ENCODE results near the gene BMI1. TPM values are rescaled to one million over a fixed set of nuclear protein-coding genes. Genes with fewer than 3 reads are reported as not detected.
A peak's percentile ranks its signal among the peaks of the same experiment; 100 is the strongest.

BMI1 gene
- total RNA-seq, 1 donor from 2014 or later: 44.7 TPM

- H3K27me3 ChIP-seq: peaks cover 35% of the 10 kb centered on the region
- H3K27ac ChIP-seq: peak overlapping the region; percentile 77
- peaks cover 27% of the 10 kb centered on the region for H3K4me1 ChIP-seq
- peak overlapping the region; percentile 75 to 91 for H3K4me3 ChIP-seq
- DNase-seq (ENCODE audit: extremely low spot score in 2 of 2): no peak
- no peaks in the 10 kb centered on the region for H3K36me3 ChIP-seq
- no peaks in the 10 kb centered on the region for H3K9me3 ChIP-seq
- intact Hi-C loops (cut with DNase I): loop anchor here (5.0 to 10.0 kb wide), 5 partner anchors 88 to 846 kb away; partner anchors contain the start of genes DNAJC1 and MSRB2
- peak in 1 of 2 donors; percentile 15 for TF ChIP-seq POLR2A (IDR thresholded peaks at IDR 0.05)
- TF ChIP-seq POLR2AphosphoS5 (IDR thresholded peaks at IDR 0.05; ENCODE audit: insufficient read depth in 1 of 2, low read depth in 1 of 2): peak; percentile 83 to 96
- TF ChIP-seq CTCF (IDR thresholded peaks at IDR 0.05): no peak
Observed at GRCh38 chr10:22340329-22341189, 19.7 kb downstream of the BMI1 start.

GRCh38 chr10:22341190-22341925 lies 20.5 kb downstream of the BMI1 start:
- peak overlapping the region; percentile 75 to 91 for H3K4me3 ChIP-seq
- DNase-seq (ENCODE audit: extremely low spot score in 2 of 2): no peak
- intact Hi-C loops (cut with DNase I): loop anchor here (5.0 to 10.0 kb wide), 5 partner anchors 89 to 847 kb away; partner anchors contain the start of genes DNAJC1 and MSRB2
- peaks cover 28% of the 10 kb centered on the region for H3K27me3 ChIP-seq
- no peaks in the 10 kb centered on the region for H3K36me3 ChIP-seq
- no peaks in the 10 kb centered on the region for H3K9me3 ChIP-seq
- peaks cover 22% of the 10 kb centered on the region for H3K4me1 ChIP-seq
- peak in 1 of 2 donors; percentile 56 for TF ChIP-seq POLR2AphosphoS5 (IDR thresholded peaks at IDR 0.05; ENCODE audit: insufficient read depth in 1 of 2, low read depth in 1 of 2)
- no peak for TF ChIP-seq CTCF (IDR thresholded peaks at IDR 0.05)
- H3K27ac ChIP-seq: no peak overlapping the region

DNA sequence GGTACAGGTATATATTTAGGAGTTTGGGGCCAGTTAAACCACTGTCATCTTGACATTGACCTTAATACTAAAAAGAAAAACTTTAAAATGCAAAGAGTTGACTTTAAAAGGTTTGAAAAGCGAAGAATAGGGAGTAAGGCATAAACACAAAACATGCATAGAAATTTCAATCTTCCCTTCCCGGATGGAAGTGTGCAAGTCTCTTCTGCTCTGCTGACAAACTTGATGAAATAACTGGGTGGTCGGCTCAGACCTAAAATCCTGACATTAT lies 21.0 kb downstream of the BMI1 start:
- DNase-seq (ENCODE audit: extremely low spot score in 2 of 2): no peak
- Histone ChIP-seq H3K9me3 (no peaks in the 10 kb centered on the region), H3K27me3 (peaks cover 24% of the 10 kb centered on the region), H3K4me3 (no peak overlapping the region), H3K36me3 (no peaks in the 10 kb centered on the region), H3K4me1 (peaks cover 17% of the 10 kb centered on the region), H3K27ac (no peak overlapping the region)
- TF ChIP-seq POLR2A (IDR thresholded peaks at IDR 0.05): no peak
- intact Hi-C loops (cut with DNase I): loop anchor here (5.0 to 10.0 kb wide), 5 partner anchors 90 to 847 kb away; partner anchors contain the start of genes DNAJC1 and MSRB2

DNA sequence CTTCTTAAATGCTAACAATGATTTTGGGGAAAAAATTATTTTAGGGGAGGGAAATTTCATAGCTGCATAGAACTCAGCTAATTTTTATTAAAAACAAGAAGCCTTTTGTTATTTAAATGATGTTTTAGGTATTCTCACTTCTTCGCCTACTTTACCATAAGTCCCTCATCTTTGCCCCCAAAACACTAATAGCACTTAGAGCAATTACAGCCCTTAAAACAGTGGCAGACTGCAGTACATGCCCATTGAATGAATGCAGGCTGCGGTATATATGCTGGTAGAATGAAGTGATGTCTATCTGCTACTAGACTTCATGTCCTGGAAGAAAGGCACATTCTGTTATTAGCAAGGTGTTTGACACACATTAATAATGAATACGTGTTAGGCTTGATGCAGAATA lies 21.5 kb downstream of the BMI1 start:
- DNase-seq (ENCODE audit: extremely low spot score in 2 of 2): no peak
- intact Hi-C loops (cut with DNase I): loop anchor here (5.0 to 10.0 kb wide), 5 partner anchors 90 to 848 kb away; partner anchors contain the start of genes DNAJC1 and MSRB2
- H3K9me3 ChIP-seq: no peaks in the 10 kb centered on the region
- H3K27ac ChIP-seq: no peak overlapping the region
- H3K36me3 ChIP-seq: no peaks in the 10 kb centered on the region
- no peak overlapping the region for H3K4me3 ChIP-seq
- TF ChIP-seq POLR2A (IDR thresholded peaks at IDR 0.05): no peak
- TF ChIP-seq POLR2AphosphoS5 (IDR thresholded peaks at IDR 0.05; ENCODE audit: insufficient read depth in 1 of 2, low read depth in 1 of 2): no peak
- TF ChIP-seq CTCF (IDR thresholded peaks at IDR 0.05): no peak
- peaks cover 14% of the 10 kb centered on the region for H3K4me1 ChIP-seq
- H3K27me3 ChIP-seq: peaks cover 19% of the 10 kb centered on the region

GRCh38 chr10:22343731-22344130 lies 22.8 kb downstream of the BMI1 start:
- Histone ChIP-seq H3K4me1 (peaks cover 14% of the 10 kb centered on the region), H3K36me3 (no peaks in the 10 kb centered on the region), H3K27ac (no peak overlapping the region), H3K9me3 (no peaks in the 10 kb centered on the region), H3K27me3 (peaks cover 7% of the 10 kb centered on the region), H3K4me3 (no peak overlapping the region)
- intact Hi-C loops (cut with DNase I): loop anchor here (5.0 to 10.0 kb wide), 5 partner anchors 91 to 849 kb away; partner anchors contain the start of genes DNAJC1 and MSRB2
- no peak for DNase-seq (ENCODE audit: extremely low spot score in 2 of 2)
- TF ChIP-seq POLR2AphosphoS5 (IDR thresholded peaks at IDR 0.05; ENCODE audit: insufficient read depth in 1 of 2, low read depth in 1 of 2) (no peak), CTCF (IDR thresholded peaks at IDR 0.05) (no peak), POLR2A (IDR thresholded peaks at IDR 0.05) (no peak)
